Fibroblast of lung (primary cell): ENCODE measurements around the gene RTTN. TPM values are rescaled to one million over a fixed set of nuclear protein-coding genes. Genes with fewer than 3 reads are reported as not detected.
A peak's percentile ranks its signal among the peaks of the same experiment; 100 is the strongest.

Source experiments
- DNase-seq, 2 donors: peaks; one replicate each; pipeline versions ENCODE4 v3.0.0 to v3.0.0-alpha.2; 2010; ENCODE audit warnings: low read depth in 2 of 2
- H2AFZ ChIP-seq: 2 replicates; pipeline ENCODE4 v1.5.1; 2012; ENCODE audit warnings: low read length, control low read depth, inconsistent platforms
- H3K27ac ChIP-seq: 2 replicates; pipeline ENCODE4 v1.5.1; 2011; ENCODE audit warnings: low read length, control low read depth; ENCODE audit not compliant: insufficient read depth
- H3K27me3 ChIP-seq: 2 replicates; pipeline ENCODE4 v1.5.1; 2011; ENCODE audit warnings: mild to moderate bottlenecking, low read length; ENCODE audit not compliant: control insufficient read depth, insufficient read depth
- H3K36me3 ChIP-seq: 2 replicates; pipeline ENCODE4 v1.5.1; 2011; ENCODE audit warnings: low read length; ENCODE audit not compliant: control insufficient read depth, insufficient read depth
- H3K4me1 ChIP-seq: 2 replicates; pipeline ENCODE4 v1.5.1; 2011; ENCODE audit warnings: low read length; ENCODE audit not compliant: control insufficient read depth, insufficient read depth; ENCODE audit errors: extremely low read depth
- H3K4me2 ChIP-seq: 2 replicates; pipeline ENCODE4 v1.5.1; 2011; ENCODE audit warnings: low read length, control low read depth; ENCODE audit not compliant: insufficient read depth; ENCODE audit errors: extremely low read depth
- H3K4me3 ChIP-seq, 4 experiments: fragments of 200-600 bp in 1 of 4; sonication (generic) in 1 of 4; replicated peaks in 1 of 4; 2 replicates each; pipeline ENCODE4 v1.5.1; 2011 to 2016; ENCODE audit warnings: low read length in 4 of 4, low read depth in 3 of 4, mild to moderate bottlenecking in 3 of 4, control low read depth in 2 of 4, inconsistent platforms in 1 of 4, mixed read lengths in 1 of 4; ENCODE audit not compliant: insufficient read depth in 1 of 4; ENCODE audit errors: control extremely low read depth in 1 of 4
- H3K79me2 ChIP-seq: 2 replicates; pipeline ENCODE4 v1.5.1; 2012; ENCODE audit warnings: mild to moderate bottlenecking, low read length, inconsistent platforms; ENCODE audit not compliant: control insufficient read depth, insufficient read depth
- H3K9ac ChIP-seq: 2 replicates; pipeline ENCODE4 v1.5.1; 2011; ENCODE audit warnings: mild to moderate bottlenecking, low read length, control low read depth; ENCODE audit not compliant: insufficient read depth
- H3K9me3 ChIP-seq: 2 replicates; pipeline ENCODE4 v1.5.1; 2012; ENCODE audit warnings: low read depth, low read length; ENCODE audit not compliant: control insufficient read depth, insufficient read depth
- H4K20me1 ChIP-seq: 2 replicates; pipeline ENCODE4 v1.5.1; 2011; ENCODE audit warnings: low read length; ENCODE audit not compliant: control insufficient read depth, insufficient read depth; ENCODE audit errors: extremely low read depth
- EZH2 ChIP-seq: IDR thresholded peaks from 2 replicates; pipeline ENCODE4 v1.5.1; 2012; ENCODE audit warnings: low read length, control low read depth, mild to moderate bottlenecking; ENCODE audit errors: missing control alignments
- polyA plus RNA-seq, 2 donors: library from polyadenylated mRNA; depleted of rRNA in 1 of 2; stranded (reverse) in 1 of 2; unstranded in 1 of 2; fragments of >200 nt; gene quantifications; 2 replicates each; pipeline ENCODE4 v1.2.1, GENCODE V29; 2011 to 2012; ENCODE audit warnings: missing spikeins in 1 of 2
- total RNA-seq: library from RNA; depleted of rRNA; stranded (reverse); fragments of >200 nt; gene quantifications from 2 replicates; pipeline ENCODE4 v1.2.1, GENCODE V29; 2014
- TF ChIP-seq, protein P1 (sequence below), 2 donors: IDR thresholded peaks in 1 of 2; conservative IDR thresholded peaks in 1 of 2; 1 replicate in 1 of 2; 2 replicates in 1 of 2; pipeline ENCODE4 v1.5.1; 2011 to 2012; ENCODE audit warnings: low read length in 2 of 2, control low read depth in 1 of 2, inconsistent platforms in 1 of 2, low read depth in 1 of 2, mild to moderate bottlenecking in 1 of 2

The RTTN gene
- total and polyA plus RNA-seq, 2 donors (not counting 1 experiment from before 2014, with no cell fraction given): 5.4 to 19.0 TPM

DNA sequence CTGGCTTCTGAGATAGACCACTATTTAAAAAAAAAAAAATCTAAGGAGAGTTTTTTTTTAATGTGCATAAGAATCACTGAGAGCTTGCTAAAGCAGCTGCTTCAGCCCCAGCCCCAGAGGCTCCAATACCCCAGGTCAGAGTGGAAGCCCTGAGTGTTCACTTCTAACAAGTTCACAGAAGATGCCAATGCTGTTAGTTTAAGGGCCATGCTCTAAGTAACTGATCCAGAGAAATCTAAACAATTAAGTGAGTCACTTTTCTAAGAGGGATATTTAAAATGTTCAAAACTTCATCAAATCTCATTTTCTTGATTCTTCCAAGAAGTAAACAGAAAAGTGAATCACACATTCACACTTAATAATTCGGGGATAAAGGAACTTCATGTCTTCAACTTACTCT lies 131.4 kb downstream of the RTTN start:
- no peaks in the 10 kb centered on the region for H3K27me3 ChIP-seq
- TF ChIP-seq, protein P1, sequence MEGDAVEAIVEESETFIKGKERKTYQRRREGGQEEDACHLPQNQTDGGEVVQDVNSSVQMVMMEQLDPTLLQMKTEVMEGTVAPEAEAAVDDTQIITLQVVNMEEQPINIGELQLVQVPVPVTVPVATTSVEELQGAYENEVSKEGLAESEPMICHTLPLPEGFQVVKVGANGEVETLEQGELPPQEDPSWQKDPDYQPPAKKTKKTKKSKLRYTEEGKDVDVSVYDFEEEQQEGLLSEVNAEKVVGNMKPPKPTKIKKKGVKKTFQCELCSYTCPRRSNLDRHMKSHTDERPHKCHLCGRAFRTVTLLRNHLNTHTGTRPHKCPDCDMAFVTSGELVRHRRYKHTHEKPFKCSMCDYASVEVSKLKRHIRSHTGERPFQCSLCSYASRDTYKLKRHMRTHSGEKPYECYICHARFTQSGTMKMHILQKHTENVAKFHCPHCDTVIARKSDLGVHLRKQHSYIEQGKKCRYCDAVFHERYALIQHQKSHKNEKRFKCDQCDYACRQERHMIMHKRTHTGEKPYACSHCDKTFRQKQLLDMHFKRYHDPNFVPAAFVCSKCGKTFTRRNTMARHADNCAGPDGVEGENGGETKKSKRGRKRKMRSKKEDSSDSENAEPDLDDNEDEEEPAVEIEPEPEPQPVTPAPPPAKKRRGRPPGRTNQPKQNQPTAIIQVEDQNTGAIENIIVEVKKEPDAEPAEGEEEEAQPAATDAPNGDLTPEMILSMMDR (conservative IDR thresholded peaks at IDR 0.05 in 1 of 2, IDR thresholded peaks at IDR 0.05 in 1 of 2; ENCODE audit: low read depth in 1 of 2, low read length in 2 of 2): no peak
- no peak for TF ChIP-seq EZH2
- no peak overlapping the region for H3K27ac ChIP-seq
- no peaks in the 10 kb centered on the region for H4K20me1 ChIP-seq
- H3K4me1 ChIP-seq: no peaks in the 10 kb centered on the region
- no peaks in the 10 kb centered on the region for H3K9me3 ChIP-seq
- H2AFZ ChIP-seq: no peak overlapping the region
- no peak overlapping the region for H3K9ac ChIP-seq
- DNase-seq: peak; percentile 22 to 70
- H3K36me3 ChIP-seq: no peaks in the 10 kb centered on the region
- no peak overlapping the region for H3K4me3 ChIP-seq
- no peaks in the 10 kb centered on the region for H3K79me2 ChIP-seq
- no peak overlapping the region for H3K4me2 ChIP-seq

DNA sequence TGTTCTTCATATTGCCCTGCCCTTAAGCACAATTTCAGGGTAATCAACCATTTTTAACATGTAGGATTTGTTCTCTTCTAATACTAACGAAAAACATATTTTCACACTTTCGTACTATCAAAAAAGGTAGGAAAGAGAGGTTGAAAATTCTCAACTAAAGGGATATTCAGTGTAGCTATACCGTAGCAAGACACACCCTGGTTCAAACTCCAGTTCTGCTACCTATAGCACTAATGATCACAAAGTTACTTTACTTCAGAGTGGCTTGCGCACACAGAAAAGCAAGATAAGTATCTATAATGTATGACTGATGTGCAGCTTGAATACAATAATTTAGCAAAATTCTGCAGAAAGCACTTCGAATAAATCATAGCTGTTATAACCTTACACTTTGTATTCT lies 132.1 kb downstream of the RTTN start:
- Histone ChIP-seq H3K9me3 (no peaks in the 10 kb centered on the region), H4K20me1 (no peaks in the 10 kb centered on the region), H3K36me3 (no peaks in the 10 kb centered on the region), H3K4me2 (no peak overlapping the region), H3K27ac (no peak overlapping the region), H2AFZ (no peak overlapping the region), H3K9ac (no peak overlapping the region), H3K27me3 (no peaks in the 10 kb centered on the region), H3K4me1 (no peaks in the 10 kb centered on the region), H3K79me2 (no peaks in the 10 kb centered on the region), H3K4me3 (no peak overlapping the region)
- DNase-seq: no peak
- TF ChIP-seq EZH2: no peak
- TF ChIP-seq, protein P1 (conservative IDR thresholded peaks at IDR 0.05 in 1 of 2, IDR thresholded peaks at IDR 0.05 in 1 of 2; ENCODE audit: low read depth in 1 of 2, low read length in 2 of 2): no peak

DNA sequence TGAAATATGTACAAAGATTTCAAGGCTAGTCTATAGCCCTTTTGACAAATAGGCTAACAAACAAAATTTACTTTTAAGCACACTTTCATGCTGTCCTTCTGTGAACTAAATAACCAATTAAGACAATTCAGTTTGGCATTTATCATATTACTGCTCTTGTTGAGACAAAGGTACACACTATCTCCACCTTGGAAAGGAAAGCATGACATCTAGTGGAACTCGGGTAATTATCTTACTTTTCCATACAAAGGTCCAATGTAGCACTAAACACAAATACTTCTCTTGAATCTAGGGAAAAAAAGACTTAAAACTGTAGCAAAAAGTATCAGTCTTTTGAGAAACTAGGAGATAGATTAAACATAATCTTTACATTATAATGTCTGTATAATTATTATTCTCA lies 132.8 kb downstream of the RTTN start:
- H3K4me3 ChIP-seq: no peak overlapping the region
- H4K20me1 ChIP-seq: no peaks in the 10 kb centered on the region
- no peaks in the 10 kb centered on the region for H3K9me3 ChIP-seq
- no peaks in the 10 kb centered on the region for H3K4me1 ChIP-seq
- no peak overlapping the region for H2AFZ ChIP-seq
- no peak overlapping the region for H3K4me2 ChIP-seq
- peak; percentile 47 to 61 for DNase-seq
- no peak for TF ChIP-seq EZH2
- TF ChIP-seq, protein P1 (conservative IDR thresholded peaks at IDR 0.05 in 1 of 2, IDR thresholded peaks at IDR 0.05 in 1 of 2; ENCODE audit: low read depth in 1 of 2, low read length in 2 of 2): peak in 1 of 2 donors; percentile 35
- no peaks in the 10 kb centered on the region for H3K36me3 ChIP-seq
- no peak overlapping the region for H3K27ac ChIP-seq
- H3K9ac ChIP-seq: no peak overlapping the region
- no peaks in the 10 kb centered on the region for H3K27me3 ChIP-seq
- no peaks in the 10 kb centered on the region for H3K79me2 ChIP-seq
